Mesendoderm (in vitro differentiated cells): ENCODE measurements around the gene STAT5A.

Experiments
- DNase-seq: peaks from one replicate; pipeline ENCODE4 v3.0.0; 2013
- H2AK5ac ChIP-seq: 2 replicates; pipeline ENCODE4 v1.6.1; 2013; ENCODE audit warnings: low read length, inconsistent platforms
- H2BK120ac ChIP-seq: 2 replicates; pipeline ENCODE4 v1.6.1; 2013; ENCODE audit warnings: low read depth, mild to moderate bottlenecking, low read length, moderate library complexity, mixed read lengths
- H2BK15ac ChIP-seq: replicated peaks from 2 replicates; pipeline ENCODE4 v1.6.1; 2013; ENCODE audit warnings: low read depth, mild to moderate bottlenecking, moderate library complexity
- H2BK5ac ChIP-seq: 2 replicates; pipeline ENCODE4 v1.6.1; 2013; ENCODE audit warnings: low read length, inconsistent platforms
- H3K18ac ChIP-seq: 2 replicates; pipeline ENCODE4 v1.6.1; 2013; ENCODE audit warnings: mild to moderate bottlenecking, low read length, mixed read lengths
- H3K23ac ChIP-seq: one replicate; pipeline ENCODE4 v1.6.1; 2013; ENCODE audit warnings: low read length
- H3K27ac ChIP-seq: 2 replicates; pipeline ENCODE4 v1.5.1; 2013; ENCODE audit warnings: low read depth, mild to moderate bottlenecking, inconsistent platforms, low read length, moderate library complexity
- H3K27me3 ChIP-seq: 2 replicates; pipeline ENCODE4 v1.6.1; 2013; ENCODE audit warnings: low read length, control low read depth, mild to moderate bottlenecking, inconsistent platforms; ENCODE audit not compliant: insufficient read depth, poor library complexity
- H3K36me3 ChIP-seq: 2 replicates; pipeline ENCODE4 v1.6.1; 2013; ENCODE audit warnings: low read length, inconsistent platforms; ENCODE audit not compliant: control insufficient read depth, insufficient read depth
- H3K4ac ChIP-seq: one replicate; pipeline ENCODE4 v1.6.1; 2013; ENCODE audit warnings: low read depth, mild to moderate bottlenecking, low read length, moderate library complexity
- H3K4me1 ChIP-seq: 2 replicates; pipeline ENCODE4 v1.6.1; 2013; ENCODE audit warnings: low read depth, low read length, inconsistent platforms; ENCODE audit not compliant: control insufficient read depth
- H3K4me2 ChIP-seq: 2 replicates; pipeline ENCODE4 v1.6.1; 2013; ENCODE audit warnings: low read length
- H3K4me3 ChIP-seq: 2 replicates; pipeline ENCODE4 v1.5.1; 2013; ENCODE audit warnings: mild to moderate bottlenecking, low read length
- H3K56ac ChIP-seq: one replicate; pipeline ENCODE4 v1.6.1; 2013; ENCODE audit warnings: low read length
- H3K79me1 ChIP-seq: 2 replicates; pipeline ENCODE4 v1.6.1; 2013; ENCODE audit warnings: low read length, inconsistent platforms
- H3K79me2 ChIP-seq: 2 replicates; pipeline ENCODE4 v1.6.1; 2013; ENCODE audit warnings: mild to moderate bottlenecking, low read length; ENCODE audit not compliant: control insufficient read depth, insufficient read depth
- H3K9ac ChIP-seq: 2 replicates; pipeline ENCODE4 v1.6.1; 2013; ENCODE audit warnings: low read length, inconsistent platforms
- H4K5ac ChIP-seq: one replicate; pipeline ENCODE4 v1.6.1; 2013; ENCODE audit warnings: low read length
- H4K8ac ChIP-seq: one replicate; pipeline ENCODE4 v1.6.1; 2013; ENCODE audit warnings: low read depth, mild to moderate bottlenecking, control low read depth, low read length, moderate library complexity
- WGBS: extraction: QIAGEN DNeasy Blood & Tissue Kit; methylation state at CpG from one replicate; pipeline ENCODE4 v1.1.7; 2013; ENCODE audit warnings: low lambda C conversion rate, missing lambda C conversion rate; ENCODE audit not compliant: insufficient coverage; ENCODE audit errors: extremely low coverage; 5-methylcytosine and 5-hydroxymethylcytosine counted together

STAT5A gene

GRCh38 chr17:42337442-42337841 is 49.1 kb downstream of the STAT5A start:
- Histone ChIP-seq H3K23ac (no peak overlapping the region), H3K4ac (no peak overlapping the region), H2BK5ac (no peak overlapping the region), H3K27me3 (no peaks in the 10 kb centered on the region), H3K4me1 (no peaks in the 10 kb centered on the region), H3K4me2 (no peak overlapping the region), H3K56ac (no peak overlapping the region), H3K79me1 (no peaks in the 10 kb centered on the region), H3K9ac (no peak overlapping the region), H3K27ac (no peak overlapping the region), H4K8ac (no peak overlapping the region), H3K4me3 (no peak overlapping the region), H2BK15ac (no peak overlapping the region), H3K79me2 (no peaks in the 10 kb centered on the region), H2AK5ac (no peak overlapping the region), H4K5ac (no peak overlapping the region), H3K18ac (no peak overlapping the region), H3K36me3 (peaks cover 8% of the 10 kb centered on the region), H2BK120ac (no peak overlapping the region)
- no peak for DNase-seq
- WGBS = no CpG with 5 or more reads among the region's 15 CpGs

- no peak for DNase-seq
- no peak overlapping the region for H3K27ac ChIP-seq
- no peak overlapping the region for H4K5ac ChIP-seq
- no peaks in the 10 kb centered on the region for H3K79me2 ChIP-seq
- H2BK15ac ChIP-seq = no peak overlapping the region
- no peak overlapping the region for H3K23ac ChIP-seq
- H2AK5ac ChIP-seq = no peak overlapping the region
- H3K18ac ChIP-seq = no peak overlapping the region
- H3K79me1 ChIP-seq = no peaks in the 10 kb centered on the region
- no peak overlapping the region for H3K9ac ChIP-seq
- WGBS = no CpG with 5 or more reads among the region's 4 CpGs
- no peak overlapping the region for H4K8ac ChIP-seq
- H3K4ac ChIP-seq = no peak overlapping the region
- no peak overlapping the region for H3K4me2 ChIP-seq
- no peak overlapping the region for H3K4me3 ChIP-seq
- H2BK120ac ChIP-seq = no peak overlapping the region
- peaks cover 4% of the 10 kb centered on the region for H3K36me3 ChIP-seq
- no peaks in the 10 kb centered on the region for H3K4me1 ChIP-seq
- H3K56ac ChIP-seq = no peak overlapping the region
- no peaks in the 10 kb centered on the region for H3K27me3 ChIP-seq
- no peak overlapping the region for H2BK5ac ChIP-seq
Measured at GRCh38 chr17:42338427-42338985, 50.2 kb downstream of the STAT5A start.

- no peaks in the 10 kb centered on the region for H3K79me2 ChIP-seq
- H3K4me1 ChIP-seq = no peaks in the 10 kb centered on the region
- H3K4me3 ChIP-seq = no peak overlapping the region
- H2BK120ac ChIP-seq = no peak overlapping the region
- no peak overlapping the region for H3K18ac ChIP-seq
- peaks cover 2% of the 10 kb centered on the region for H3K36me3 ChIP-seq
- H2BK5ac ChIP-seq = no peak overlapping the region
- no peak overlapping the region for H3K9ac ChIP-seq
- no peak for DNase-seq
- no CpG with 5 or more reads among the region's 5 CpGs for WGBS
- H3K79me1 ChIP-seq = no peaks in the 10 kb centered on the region
- no peak overlapping the region for H2BK15ac ChIP-seq
- H4K8ac ChIP-seq = no peak overlapping the region
- no peak overlapping the region for H3K4me2 ChIP-seq
- H3K27ac ChIP-seq = no peak overlapping the region
- H2AK5ac ChIP-seq = no peak overlapping the region
- H3K27me3 ChIP-seq = no peaks in the 10 kb centered on the region
- no peak overlapping the region for H3K4ac ChIP-seq
- H3K56ac ChIP-seq = no peak overlapping the region
- H4K5ac ChIP-seq = no peak overlapping the region
- no peak overlapping the region for H3K23ac ChIP-seq
Measured at GRCh38 chr17:42339221-42339620, 50.9 kb downstream of the STAT5A start.

- H4K5ac ChIP-seq = no peak overlapping the region
- H3K27me3 ChIP-seq = no peaks in the 10 kb centered on the region
- H3K4me3 ChIP-seq = no peak overlapping the region
- H3K23ac ChIP-seq = no peak overlapping the region
- H4K8ac ChIP-seq = no peak overlapping the region
- no peak overlapping the region for H3K56ac ChIP-seq
- no peak overlapping the region for H3K4me2 ChIP-seq
- no peak overlapping the region for H2BK15ac ChIP-seq
- H3K27ac ChIP-seq = no peak overlapping the region
- H3K18ac ChIP-seq = no peak overlapping the region
- no peaks in the 10 kb centered on the region for H3K79me1 ChIP-seq
- H2BK120ac ChIP-seq = no peak overlapping the region
- no peaks in the 10 kb centered on the region for H3K4me1 ChIP-seq
- H3K9ac ChIP-seq = no peak overlapping the region
- no peak for DNase-seq
- peaks cover 2% of the 10 kb centered on the region for H3K36me3 ChIP-seq
- H2BK5ac ChIP-seq = no peak overlapping the region
- no peak overlapping the region for H2AK5ac ChIP-seq
- no peaks in the 10 kb centered on the region for H3K79me2 ChIP-seq
- H3K4ac ChIP-seq = no peak overlapping the region
Measured at GRCh38 chr17:42340691-42341127, 52.4 kb downstream of the STAT5A start.

GRCh38 chr17:42341568-42341967 is 53.3 kb downstream of the STAT5A start:
- Histone ChIP-seq H3K4me1 (no peaks in the 10 kb centered on the region), H3K56ac (no peak overlapping the region), H2BK15ac (no peak overlapping the region), H3K4ac (no peak overlapping the region), H3K79me1 (no peaks in the 10 kb centered on the region), H4K8ac (no peak overlapping the region), H3K79me2 (no peaks in the 10 kb centered on the region), H2AK5ac (no peak overlapping the region), H2BK5ac (no peak overlapping the region), H3K18ac (no peak overlapping the region), H2BK120ac (no peak overlapping the region), H3K27ac (no peak overlapping the region), H3K23ac (no peak overlapping the region), H3K36me3 (peaks cover 2% of the 10 kb centered on the region), H3K4me3 (no peak overlapping the region), H3K4me2 (no peak overlapping the region), H4K5ac (no peak overlapping the region), H3K9ac (no peak overlapping the region), H3K27me3 (no peaks in the 10 kb centered on the region)
- no peak for DNase-seq
- no CpG with 5 or more reads among the region's 4 CpGs for WGBS

GRCh38 chr17:42342242-42343008 is 54.1 kb downstream of the STAT5A start:
- H2BK15ac ChIP-seq = no peak overlapping the region
- no peaks in the 10 kb centered on the region for H3K79me2 ChIP-seq
- no peaks in the 10 kb centered on the region for H3K27me3 ChIP-seq
- H3K18ac ChIP-seq = no peak overlapping the region
- H3K56ac ChIP-seq = no peak overlapping the region
- peaks cover 2% of the 10 kb centered on the region for H3K36me3 ChIP-seq
- H2AK5ac ChIP-seq = no peak overlapping the region
- H2BK120ac ChIP-seq = no peak overlapping the region
- no peak overlapping the region for H3K4me2 ChIP-seq
- no peak overlapping the region for H4K8ac ChIP-seq
- H3K4ac ChIP-seq = no peak overlapping the region
- H3K23ac ChIP-seq = no peak overlapping the region
- no peak overlapping the region for H3K9ac ChIP-seq
- H4K5ac ChIP-seq = no peak overlapping the region
- WGBS = no CpG with 5 or more reads among the region's 9 CpGs
- DNase-seq = no peak
- H3K4me3 ChIP-seq = no peak overlapping the region
- H3K27ac ChIP-seq = no peak overlapping the region
- no peaks in the 10 kb centered on the region for H3K79me1 ChIP-seq
- no peaks in the 10 kb centered on the region for H3K4me1 ChIP-seq
- no peak overlapping the region for H2BK5ac ChIP-seq
